WTC11 (cell line): ENCODE measurements around the gene PCBP3. TPM values are rescaled to one million over a fixed set of nuclear protein-coding genes. Genes with fewer than 3 reads are reported as not detected.
"Not testable (repeated sequence)": the region's sequence is repeated elsewhere in the genome, so short reads cannot be mapped to it uniquely, and the experiment has no call there.

Experiments used
- ATAC-seq: fragments of 200-7000 bp; cut with Tn5 transposase; 2 replicates; pipeline ENCODE4 v1.10.0; 2021; ENCODE audit warnings: mild to moderate bottlenecking, moderate library complexity
- CTCF ChIA-PET: fragments of 300-600 bp; sonication (Branson Sonifier 250); formaldehyde crosslinking; loops from one replicate; lab custom pipeline; 2021; ENCODE audit warnings: antibody characterized with exemption; lab: Charles Lee
- POLR2A ChIA-PET: fragments of 350-600 bp; sonication (Branson Sonifier 250); formaldehyde crosslinking; loops from one replicate; lab custom pipeline; 2021; ENCODE audit warnings: antibody characterized with exemption; lab: Charles Lee
- DNase-seq: peaks from one replicate; pipeline ENCODE4 v3.0.0; 2021; ENCODE audit warnings: low spot score
- H3K27ac Mint-ChIP-seq: 2 replicates; pipeline ENCODE4 v1.8.0; 2021; ENCODE audit warnings: mixed read lengths
- H3K27me3 Mint-ChIP-seq: 2 replicates; pipeline ENCODE4 v1.8.0; 2021; ENCODE audit warnings: low read depth, mild to moderate bottlenecking, moderate library complexity, mixed read lengths
- H3K36me3 Mint-ChIP-seq: 2 replicates; pipeline ENCODE4 v1.8.0; 2021; ENCODE audit warnings: mixed read lengths
- H3K4me1 Mint-ChIP-seq: 2 replicates; pipeline ENCODE4 v1.8.0; 2022; ENCODE audit warnings: mixed read lengths
- H3K4me3 Mint-ChIP-seq: 2 replicates; pipeline ENCODE4 v1.8.0; 2021; ENCODE audit warnings: mild to moderate bottlenecking, moderate library complexity, mixed read lengths
- H3K9me3 Mint-ChIP-seq: 2 replicates; pipeline ENCODE4 v1.8.0; 2021; ENCODE audit warnings: mixed read lengths
- CREB1 ChIP-seq: sonication (generic); formaldehyde crosslinking; IDR thresholded peaks from 2 replicates; pipeline ENCODE4 v1.8.0; 2023; ENCODE audit warnings: mild to moderate bottlenecking, missing genetic modification reagents
- FOXJ3 ChIP-seq: sonication (generic); formaldehyde crosslinking; IDR thresholded peaks from 2 replicates; pipeline ENCODE4 v1.9.0; 2021; ENCODE audit warnings: missing genetic modification reagents, mild to moderate bottlenecking, borderline replicate concordance
- FOXP1 ChIP-seq: sonication (generic); formaldehyde crosslinking; IDR thresholded peaks from 2 replicates; pipeline ENCODE4 v1.8.0; 2022; ENCODE audit warnings: missing genetic modification reagents, mild to moderate bottlenecking, moderate library complexity, borderline replicate concordance
- MAX ChIP-seq: sonication (generic); formaldehyde crosslinking; IDR thresholded peaks from 2 replicates; pipeline ENCODE4 v1.8.0; 2022; ENCODE audit warnings: mild to moderate bottlenecking, missing genetic modification reagents
- NFYB ChIP-seq: sonication (generic); formaldehyde crosslinking; conservative IDR thresholded peaks from 2 replicates; pipeline ENCODE4 v1.8.0; 2022; ENCODE audit warnings: low read depth, missing genetic modification reagents
- NR1H2 ChIP-seq: sonication (generic); formaldehyde crosslinking; IDR thresholded peaks from 2 replicates; pipeline ENCODE4 v1.9.0; 2021; ENCODE audit warnings: mild to moderate bottlenecking, moderate library complexity, missing genetic modification reagents
- NR2C2 ChIP-seq: sonication (generic); formaldehyde crosslinking; IDR thresholded peaks from 2 replicates; pipeline ENCODE4 v1.8.0; 2022; ENCODE audit warnings: mild to moderate bottlenecking, missing genetic modification reagents
- NR3C1 ChIP-seq: sonication (generic); formaldehyde crosslinking; conservative IDR thresholded peaks from 2 replicates; pipeline ENCODE4 v1.8.1; 2023; ENCODE audit warnings: low read depth, mild to moderate bottlenecking, missing genetic modification reagents
- PRDM15 ChIP-seq: sonication (generic); formaldehyde crosslinking; IDR thresholded peaks from 2 replicates; pipeline ENCODE4 v1.8.0; 2022; ENCODE audit warnings: missing genetic modification reagents
- SMAD4 ChIP-seq: sonication (generic); formaldehyde crosslinking; IDR thresholded peaks from 2 replicates; pipeline ENCODE4 v1.8.0; 2022; ENCODE audit warnings: mild to moderate bottlenecking, missing genetic modification reagents
- TEAD1 ChIP-seq: sonication (generic); formaldehyde crosslinking; IDR thresholded peaks from 2 replicates; pipeline ENCODE4 v1.8.0; 2022; ENCODE audit warnings: mild to moderate bottlenecking, missing genetic modification reagents
- USF2 ChIP-seq: sonication (generic); formaldehyde crosslinking; IDR thresholded peaks from 2 replicates; pipeline ENCODE4 v1.8.1; 2023; ENCODE audit warnings: mild to moderate bottlenecking, missing genetic modification reagents, moderate library complexity
- ZNF232 ChIP-seq: sonication (generic); formaldehyde crosslinking; IDR thresholded peaks from 2 replicates; pipeline ENCODE4 v1.8.0; 2022; ENCODE audit warnings: mild to moderate bottlenecking, missing genetic modification reagents
- ZNF263 ChIP-seq: sonication (generic); formaldehyde crosslinking; IDR thresholded peaks from 2 replicates; pipeline ENCODE4 v1.8.1; 2022; ENCODE audit warnings: low read depth, mild to moderate bottlenecking, moderate library complexity, missing genetic modification reagents
- ZNF671 ChIP-seq: fragments of 250-450 bp; sonication (Bioruptor Pico); IDR thresholded peaks from 2 replicates; pipeline ENCODE4 v1.8.0; 2021; ENCODE audit warnings: mild to moderate bottlenecking
- total RNA-seq: library from RNA; stranded (reverse); gene quantifications from 3 replicates; pipeline ENCODE4 v1.2.3, GENCODE V29; 2021
- TF ChIP-seq, protein P1 (sequence below): sonication (generic); formaldehyde crosslinking; IDR thresholded peaks from 2 replicates; pipeline ENCODE4 v1.8.0; 2023; ENCODE audit warnings: missing genetic modification reagents
- TF ChIP-seq, protein P2 (sequence below): sonication (generic); formaldehyde crosslinking; IDR thresholded peaks from 2 replicates; pipeline ENCODE4 v1.8.1; 2022; ENCODE audit warnings: missing genetic modification reagents, borderline replicate concordance
- TF ChIP-seq, protein P3 (sequence below): sonication (generic); formaldehyde crosslinking; IDR thresholded peaks from 2 replicates; pipeline ENCODE4 v1.8.0; 2023; ENCODE audit warnings: mild to moderate bottlenecking, missing genetic modification reagents

The PCBP3 gene
- total RNA-seq, 1 experiment from 2014 or later, result 8.5 TPM

- Mint-ChIP-seq H3K4me1 (no peaks in the 10 kb centered on the region), H3K9me3 (peaks cover 12% of the 10 kb centered on the region), H3K27me3 (no peaks in the 10 kb centered on the region; the same call in 1 of the 2 replicates), H3K4me3 (no peak overlapping the region), H3K27ac (no peak overlapping the region), H3K36me3 (no peaks in the 10 kb centered on the region)
- TF ChIP-seq FOXP1 (CRISPR knock-in tag) (no peak), TEAD1 (CRISPR knock-in tag) (no peak), USF2 (CRISPR knock-in tag) (no peak), ZNF671 (CRISPR knock-in tag) (no peak), CREB1 (no peak), ZNF232 (CRISPR knock-in tag) (no peak), FOXJ3 (no peak), NFYB (CRISPR knock-in tag) (no peak), NR3C1 (CRISPR knock-in tag) (no peak), PRDM15 (CRISPR knock-in tag) (no peak), MAX (CRISPR knock-in tag) (no peak), SMAD4 (CRISPR knock-in tag) (no peak), NR2C2 (CRISPR knock-in tag) (no peak), NR1H2 (CRISPR knock-in tag) (no peak)
- TF ChIP-seq, protein P1, sequence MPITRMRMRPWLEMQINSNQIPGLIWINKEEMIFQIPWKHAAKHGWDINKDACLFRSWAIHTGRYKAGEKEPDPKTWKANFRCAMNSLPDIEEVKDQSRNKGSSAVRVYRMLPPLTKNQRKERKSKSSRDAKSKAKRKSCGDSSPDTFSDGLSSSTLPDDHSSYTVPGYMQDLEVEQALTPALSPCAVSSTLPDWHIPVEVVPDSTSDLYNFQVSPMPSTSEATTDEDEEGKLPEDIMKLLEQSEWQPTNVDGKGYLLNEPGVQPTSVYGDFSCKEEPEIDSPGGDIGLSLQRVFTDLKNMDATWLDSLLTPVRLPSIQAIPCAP (CRISPR knock-in tag), result no peak
- TF ChIP-seq, protein P2, sequence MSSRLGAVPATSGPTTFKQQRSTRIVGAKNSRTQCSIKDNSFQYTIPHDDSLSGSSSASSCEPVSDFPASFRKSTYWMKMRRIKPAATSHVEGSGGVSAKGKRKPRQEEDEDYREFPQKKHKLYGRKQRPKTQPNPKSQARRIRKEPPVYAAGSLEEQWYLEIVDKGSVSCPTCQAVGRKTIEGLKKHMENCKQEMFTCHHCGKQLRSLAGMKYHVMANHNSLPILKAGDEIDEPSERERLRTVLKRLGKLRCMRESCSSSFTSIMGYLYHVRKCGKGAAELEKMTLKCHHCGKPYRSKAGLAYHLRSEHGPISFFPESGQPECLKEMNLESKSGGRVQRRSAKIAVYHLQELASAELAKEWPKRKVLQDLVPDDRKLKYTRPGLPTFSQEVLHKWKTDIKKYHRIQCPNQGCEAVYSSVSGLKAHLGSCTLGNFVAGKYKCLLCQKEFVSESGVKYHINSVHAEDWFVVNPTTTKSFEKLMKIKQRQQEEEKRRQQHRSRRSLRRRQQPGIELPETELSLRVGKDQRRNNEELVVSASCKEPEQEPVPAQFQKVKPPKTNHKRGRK (CRISPR knock-in tag), result no peak
- DNase-seq, result no peak
- POLR2A ChIA-PET, result no interaction called here
- ATAC-seq, result no peak
- CTCF ChIA-PET, result interaction anchor here (1.3 kb wide), 1 partner anchor 11 kb away, joined by 4 read pairs; no protein-coding TSS in a partner anchor
Observed at GRCh38 chr21:45809421-45809820, 165.9 kb downstream of the PCBP3 start.

DNA sequence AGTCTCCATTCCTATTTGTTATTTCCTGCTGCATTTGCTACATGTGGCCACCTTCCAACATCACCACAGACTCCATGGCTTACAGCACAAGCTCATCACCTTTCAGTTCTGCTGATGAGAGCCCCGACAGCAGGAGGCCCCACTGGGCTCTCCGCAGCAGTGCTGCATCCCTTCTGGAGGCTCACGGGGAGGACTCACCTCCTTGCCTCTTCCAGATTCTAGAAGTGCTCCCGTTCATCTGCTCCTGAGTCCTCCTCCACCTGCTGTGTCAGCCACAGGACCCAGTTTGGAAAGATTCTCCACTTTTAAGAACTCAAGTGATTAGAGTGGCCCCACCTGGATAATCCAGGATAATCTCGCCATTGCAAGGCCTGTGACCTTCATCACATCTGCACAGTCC lies 167.6 kb downstream of the PCBP3 start:
- no peaks in the 10 kb centered on the region for H3K36me3 Mint-ChIP-seq
- H3K27ac Mint-ChIP-seq, result no peak overlapping the region
- ChIA-PET CTCF (interaction anchor here (0.6 to 1.0 kb wide), 2 partner anchors 106 to 255 kb away, joined by 3 read pairs; no protein-coding TSS in a partner anchor), POLR2A (no interaction called here)
- no peak for ATAC-seq
- H3K4me1 Mint-ChIP-seq, result no peaks in the 10 kb centered on the region
- H3K4me3 Mint-ChIP-seq, result no peak overlapping the region
- peaks cover 12% of the 10 kb centered on the region for H3K9me3 Mint-ChIP-seq
- peak; percentile 80; the same call in 1 of the 2 replicates for TF ChIP-seq ZNF263 (CRISPR knock-in tag)
- TF ChIP-seq, protein P3, sequence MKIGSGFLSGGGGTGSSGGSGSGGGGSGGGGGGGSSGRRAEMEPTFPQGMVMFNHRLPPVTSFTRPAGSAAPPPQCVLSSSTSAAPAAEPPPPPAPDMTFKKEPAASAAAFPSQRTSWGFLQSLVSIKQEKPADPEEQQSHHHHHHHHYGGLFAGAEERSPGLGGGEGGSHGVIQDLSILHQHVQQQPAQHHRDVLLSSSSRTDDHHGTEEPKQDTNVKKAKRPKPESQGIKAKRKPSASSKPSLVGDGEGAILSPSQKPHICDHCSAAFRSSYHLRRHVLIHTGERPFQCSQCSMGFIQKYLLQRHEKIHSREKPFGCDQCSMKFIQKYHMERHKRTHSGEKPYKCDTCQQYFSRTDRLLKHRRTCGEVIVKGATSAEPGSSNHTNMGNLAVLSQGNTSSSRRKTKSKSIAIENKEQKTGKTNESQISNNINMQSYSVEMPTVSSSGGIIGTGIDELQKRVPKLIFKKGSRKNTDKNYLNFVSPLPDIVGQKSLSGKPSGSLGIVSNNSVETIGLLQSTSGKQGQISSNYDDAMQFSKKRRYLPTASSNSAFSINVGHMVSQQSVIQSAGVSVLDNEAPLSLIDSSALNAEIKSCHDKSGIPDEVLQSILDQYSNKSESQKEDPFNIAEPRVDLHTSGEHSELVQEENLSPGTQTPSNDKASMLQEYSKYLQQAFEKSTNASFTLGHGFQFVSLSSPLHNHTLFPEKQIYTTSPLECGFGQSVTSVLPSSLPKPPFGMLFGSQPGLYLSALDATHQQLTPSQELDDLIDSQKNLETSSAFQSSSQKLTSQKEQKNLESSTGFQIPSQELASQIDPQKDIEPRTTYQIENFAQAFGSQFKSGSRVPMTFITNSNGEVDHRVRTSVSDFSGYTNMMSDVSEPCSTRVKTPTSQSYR, result no peak
- DNase-seq, result no peak
- H3K27me3 Mint-ChIP-seq, result no peaks in the 10 kb centered on the region; the same call in 1 of the 2 replicates

- H3K36me3 Mint-ChIP-seq, H3K27me3 Mint-ChIP-seq, ATAC-seq, POLR2A ChIA-PET, H3K9me3 Mint-ChIP-seq, H3K27ac Mint-ChIP-seq, CTCF ChIA-PET, H3K4me3 Mint-ChIP-seq, H3K4me1 Mint-ChIP-seq, DNase-seq: not testable (repeated sequence)
Observed at GRCh38 chr21:45814210-45814940, 170.8 kb downstream of the PCBP3 start.

- ATAC-seq, H3K27me3 Mint-ChIP-seq, H3K36me3 Mint-ChIP-seq, CTCF ChIA-PET, POLR2A ChIA-PET, H3K4me3 Mint-ChIP-seq, H3K4me1 Mint-ChIP-seq, H3K27ac Mint-ChIP-seq, DNase-seq, H3K9me3 Mint-ChIP-seq: not testable (repeated sequence)
Observed at GRCh38 chr21:45815781-45816180, 172.3 kb downstream of the PCBP3 start.
